ENCODE data around the gene CD300E. TPM values are rescaled to one million over a fixed set of nuclear protein-coding genes. Genes with fewer than 3 reads are reported as not detected.

Gene CD300E, protein sequence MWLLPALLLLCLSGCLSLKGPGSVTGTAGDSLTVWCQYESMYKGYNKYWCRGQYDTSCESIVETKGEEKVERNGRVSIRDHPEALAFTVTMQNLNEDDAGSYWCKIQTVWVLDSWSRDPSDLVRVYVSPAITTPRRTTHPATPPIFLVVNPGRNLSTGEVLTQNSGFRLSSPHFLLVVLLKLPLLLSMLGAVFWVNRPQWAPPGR
- under 0.01 TPM in 1 of 2 replicates, not detected in the other for total RNA-seq

DNA sequence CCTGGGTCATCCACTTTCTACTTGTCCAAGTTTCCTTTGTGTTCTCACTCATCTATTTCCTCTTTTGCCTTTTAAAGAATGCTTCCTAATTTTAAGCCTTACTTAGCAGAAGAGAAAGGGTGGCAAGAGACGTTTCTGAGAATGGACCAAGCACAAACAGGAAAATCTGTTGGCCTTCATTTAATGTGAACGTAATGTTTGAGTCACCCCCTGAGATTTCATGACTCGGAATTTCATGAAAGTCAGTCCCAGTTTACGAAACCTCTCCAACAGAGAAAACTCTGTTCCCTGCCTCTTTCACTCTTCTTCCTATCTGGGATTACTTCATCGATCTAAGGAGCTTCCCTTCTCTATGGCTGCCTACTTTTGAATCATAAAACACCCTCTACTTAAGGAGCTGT, at the start of gene CD300E:
CD300E (minus strand) TSS at position 46 of the 401 bp plus-strand sequence. CDS start 117 bp downstream, outside the sequence.

DNA sequence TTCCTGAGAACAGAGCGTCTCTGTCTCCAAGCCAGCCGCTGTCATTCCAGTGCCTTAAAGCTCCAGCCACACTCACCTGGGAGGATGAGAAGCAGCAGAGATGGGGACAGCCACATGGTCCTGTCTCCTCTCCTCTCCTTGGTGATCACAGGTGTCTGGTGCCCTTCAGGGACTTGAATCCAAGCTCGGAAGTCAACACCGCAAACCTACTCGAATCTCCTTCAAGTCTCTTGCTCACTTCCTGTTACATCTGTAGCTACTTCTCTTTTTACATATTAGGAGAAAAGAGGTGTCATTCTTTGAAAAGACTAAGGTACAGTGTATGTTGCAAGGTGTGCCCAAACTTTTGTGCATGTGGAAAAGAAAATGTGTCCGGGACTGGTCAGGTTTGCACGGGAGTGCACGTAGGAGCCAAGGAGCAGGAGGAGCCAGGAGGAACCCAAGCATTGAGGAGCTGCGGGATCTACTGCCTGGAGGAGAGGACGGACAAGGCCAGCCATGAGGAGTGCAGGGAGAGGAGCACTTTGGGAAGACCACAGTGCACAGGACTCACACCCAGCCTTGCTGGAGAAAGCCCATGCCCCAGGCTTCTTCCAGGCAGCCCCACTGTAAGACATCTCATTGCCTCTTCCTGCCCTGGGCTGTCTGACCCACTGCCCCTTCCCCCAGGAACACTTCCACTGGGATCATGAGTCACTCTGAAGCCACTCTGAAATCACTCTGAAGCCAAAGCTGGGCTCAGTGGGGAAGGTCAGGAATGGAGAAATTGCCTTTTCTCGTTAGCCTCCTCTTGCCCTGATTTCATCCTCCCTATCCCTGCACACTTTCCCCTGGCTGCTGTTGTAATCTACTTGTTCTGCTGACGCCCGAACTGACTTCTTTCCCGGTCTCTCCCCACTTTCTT, 31.2 kb downstream of the CD300E start, which contains the start of gene CD300LD:
CD300LD (minus strand) TSS at position 197 of the 904 bp plus-strand sequence; CDS start at position 116, 81 bp downstream.

DNA sequence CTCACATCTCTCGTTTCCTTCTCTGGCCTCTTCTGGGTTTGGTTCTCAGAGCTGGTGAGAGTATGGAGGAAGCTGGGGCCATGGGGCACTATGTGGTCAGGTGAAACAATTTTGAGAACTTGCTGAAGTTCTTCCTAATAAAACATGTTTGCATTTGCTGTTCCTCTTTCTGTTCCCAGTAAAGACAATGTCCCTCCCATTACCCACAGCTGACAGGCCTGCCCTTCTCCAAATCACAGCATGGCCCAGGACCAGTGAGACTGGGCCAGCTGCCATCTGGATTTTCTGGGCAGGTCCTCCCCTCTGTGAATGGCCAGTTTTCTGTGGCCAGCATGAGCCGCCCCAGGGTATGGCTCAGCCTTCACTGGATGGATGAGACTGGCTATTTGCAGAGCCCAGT, 56.1 kb downstream of the CD300E start, which contains the start of gene CD300H:
CD300H (minus strand) TSS at position 113 of the 400 bp plus-strand sequence.

Other genes starting within 250 kb of the CD300E start
- gene GPRC5C, start 191.7 kb downstream of the CD300E start, total RNA-seq: 36.2 and 36.9 TPM in 2 replicates
- gene CD300A, start 157.1 kb downstream of the CD300E start, total RNA-seq: not detected in 2 replicates
- gene CD300LB, start 92.3 kb downstream of the CD300E start, total RNA-seq: not detected in 2 replicates
- not detected in 2 replicates for gene CD300C, start 77.6 kb downstream of the CD300E start, total RNA-seq
- gene CD300H, start 56.2 kb downstream of the CD300E start, total RNA-seq: not detected in 2 replicates
- not detected in 2 replicates for gene CD300LD, start 31.5 kb downstream of the CD300E start, total RNA-seq
- gene CD300LF, start 89.2 kb upstream of the CD300E start, total RNA-seq: not detected in 2 replicates
- 0.48 and 0.64 TPM in 2 replicates for gene RAB37, start 113.5 kb upstream of the CD300E start, total RNA-seq
- gene NHERF1, start 124.9 kb upstream of the CD300E start, total RNA-seq: 39.5 and 88.5 TPM in 2 replicates
- gene NAT9, start 152.6 kb upstream of the CD300E start, total RNA-seq: 34.0 and 37.7 TPM in 2 replicates
- not detected in 2 replicates for gene GRIN2C, start 236.1 kb upstream of the CD300E start, total RNA-seq
- gene FDXR, start 249.3 kb upstream of the CD300E start, total RNA-seq: 32.0 and 43.7 TPM in 2 replicates